Gastroesophageal sphincter (tissue), 3 donors: ENCODE data around the gene PTH2.

ENCODE experiments used
- CTCF ChIP-seq, 4 experiments: fragments of 200-600 bp in 2 of 4; fragments of 450-650 bp in 2 of 4; sonication (generic) in 1 of 4; IDR thresholded peaks; one replicate each; pipeline ENCODE4 v1.5.1; 2017 to 2019; ENCODE audit warnings: antibody characterized with exemption in 4 of 4, mild to moderate bottlenecking in 2 of 4, moderate library complexity in 2 of 4
- EP300 ChIP-seq: sonication (generic); formaldehyde crosslinking; IDR thresholded peaks from one replicate; pipeline ENCODE4 v1.6.1; 2017; ENCODE audit warnings: antibody characterized with exemption, mild to moderate bottlenecking
- POLR2A ChIP-seq, 2 donors: fragments of 450-650 bp; IDR thresholded peaks; one replicate each; pipeline ENCODE4 v1.6.1; 2017; ENCODE audit warnings: antibody characterized with exemption in 2 of 2, mild to moderate bottlenecking in 2 of 2, moderate library complexity in 1 of 2

- TF ChIP-seq CTCF (IDR thresholded peaks at IDR 0.05) (no peak), POLR2A (IDR thresholded peaks at IDR 0.05) (no peak), EP300 (no peak)
These were observed 18.7 kb upstream of the PTH2 start for GRCh38 chr19:49441960-49442350.
